Smooth muscle cell (in vitro differentiated cells): ENCODE data around the gene NCSTN. TPM values are rescaled to one million over a fixed set of nuclear protein-coding genes. Genes with fewer than 3 reads are reported as not detected.

Experiments used
- DNase-seq: peaks from one replicate; lab custom pipeline; 2025; ENCODE audit not compliant: unreplicated experiment; lab: John Stamatoyannopoulos, UW
- H2AFZ ChIP-seq: fragments of 200-600 bp; sonication (generic); 2 replicates; pipeline ENCODE4 v1.6.0; 2016; ENCODE audit warnings: antibody characterized with exemption, low read depth, mild to moderate bottlenecking
- H3F3A ChIP-seq: fragments of 200-600 bp; sonication (generic); 2 replicates; pipeline ENCODE4 v1.6.0; 2017; ENCODE audit warnings: antibody characterized with exemption, low read depth
- H3K27ac ChIP-seq: fragments of 200-600 bp; sonication (generic); 2 replicates; pipeline ENCODE4 v1.5.1; 2016; ENCODE audit warnings: low read depth, mild to moderate bottlenecking
- H3K27me3 ChIP-seq: fragments of 200-600 bp; sonication (generic); 2 replicates; pipeline ENCODE4 v1.6.1; 2016; ENCODE audit warnings: low read depth, mild to moderate bottlenecking
- H3K36me3 ChIP-seq: fragments of 200-600 bp; sonication (generic); 2 replicates; pipeline ENCODE4 v1.5.1; 2016; ENCODE audit warnings: low read depth
- H3K4me1 ChIP-seq: fragments of 200-600 bp; sonication (generic); 2 replicates; pipeline ENCODE4 v1.5.1; 2016; ENCODE audit warnings: low read depth
- H3K4me2 ChIP-seq: fragments of 200-600 bp; sonication (generic); 2 replicates; pipeline ENCODE4 v1.6.0; 2016; ENCODE audit warnings: mild to moderate bottlenecking
- H3K4me3 ChIP-seq: fragments of 200-600 bp; sonication (generic); 2 replicates; pipeline ENCODE4 v1.5.1; 2016; ENCODE audit warnings: mild to moderate bottlenecking
- H3K79me2 ChIP-seq: fragments of 200-600 bp; sonication (generic); 2 replicates; pipeline ENCODE4 v1.6.0; 2016; ENCODE audit warnings: low read depth, mild to moderate bottlenecking
- H3K9ac ChIP-seq: fragments of 200-600 bp; sonication (generic); 2 replicates; pipeline ENCODE4 v1.6.0; 2016; ENCODE audit warnings: low read depth
- H3K9me3 ChIP-seq: fragments of 200-600 bp; sonication (generic); replicated peaks from 2 replicates; pipeline ENCODE4 v1.5.1; 2016; ENCODE audit warnings: low read depth
- H4K20me1 ChIP-seq: fragments of 200-600 bp; sonication (generic); 2 replicates; pipeline ENCODE4 v1.6.0; 2016; ENCODE audit warnings: low read depth
- WGBS: methylation state at CpG from one replicate; pipeline ENCODE4 v1.1.7; 2016; ENCODE audit warnings: low lambda C conversion rate; 5-methylcytosine and 5-hydroxymethylcytosine counted together
- polyA plus RNA-seq: library from polyadenylated mRNA; unstranded; fragments of >200 nt; fragmentation: Nextera tagmentation; extraction: Ambion mirVana; gene quantifications from 2 replicates; pipeline ENCODE4 v1.2.1, GENCODE V29; 2016
- total RNA-seq: library from RNA; depleted of rRNA; stranded (reverse); fragments of >200 nt; gene quantifications from 2 replicates; pipeline ENCODE4 v1.2.3, GENCODE V29; 2014
- TF ChIP-seq, protein P1 (sequence below): fragments of 200-600 bp; sonication (generic); IDR thresholded peaks from 2 replicates; pipeline ENCODE4 v1.5.1; 2017; ENCODE audit warnings: borderline replicate concordance, mild to moderate bottlenecking, antibody characterized with exemption; ENCODE audit not compliant: insufficient read depth, poor library complexity, severe bottlenecking

The NCSTN gene
- total and polyA plus RNA-seq, 2 experiments from 2014 or later = 73.4 to 81.4 TPM

DNA sequence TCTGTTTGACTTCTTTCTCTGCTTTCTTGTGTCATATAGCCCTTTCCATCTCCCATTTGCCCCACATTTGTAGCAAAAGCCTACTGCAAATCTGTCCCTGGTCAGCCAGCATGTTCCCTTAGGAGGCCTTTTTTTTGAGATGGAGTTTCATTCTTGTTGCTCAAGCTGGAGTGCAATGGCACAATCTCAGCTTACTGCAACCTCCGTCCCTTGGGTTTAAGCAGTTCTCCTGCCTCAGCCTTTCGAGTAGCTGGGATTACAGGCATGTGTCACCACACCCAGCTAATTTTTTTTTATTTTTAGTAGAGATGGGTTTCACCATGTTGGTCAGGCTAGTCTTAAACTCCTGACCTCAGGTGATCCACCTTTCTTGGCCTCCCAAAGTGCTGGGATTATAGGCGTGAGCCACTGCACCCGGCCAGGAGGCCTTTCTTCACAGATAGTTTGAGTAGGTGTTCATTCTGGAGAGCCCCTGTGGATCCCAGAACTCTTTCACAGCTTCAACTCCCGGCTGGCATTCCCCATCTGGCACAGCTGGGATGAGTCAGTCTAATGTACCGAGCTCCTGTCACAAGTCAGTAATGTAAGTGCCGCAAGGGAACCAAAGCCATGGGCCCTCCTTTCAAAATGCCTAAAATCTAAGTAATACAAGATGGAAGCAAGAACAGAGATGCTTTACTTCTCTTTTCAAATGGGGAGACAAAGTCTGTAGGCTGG is 14.3 kb downstream of the NCSTN start:
- no peak overlapping the region for H3K4me3 ChIP-seq
- H3K9me3 ChIP-seq = no peaks in the 10 kb centered on the region
- H4K20me1 ChIP-seq = no peaks in the 10 kb centered on the region
- H3K4me2 ChIP-seq = no peak overlapping the region
- no peak overlapping the region for H3K27ac ChIP-seq
- H3K79me2 ChIP-seq = no peaks in the 10 kb centered on the region
- no peaks in the 10 kb centered on the region for H3K27me3 ChIP-seq
- TF ChIP-seq, protein P1, sequence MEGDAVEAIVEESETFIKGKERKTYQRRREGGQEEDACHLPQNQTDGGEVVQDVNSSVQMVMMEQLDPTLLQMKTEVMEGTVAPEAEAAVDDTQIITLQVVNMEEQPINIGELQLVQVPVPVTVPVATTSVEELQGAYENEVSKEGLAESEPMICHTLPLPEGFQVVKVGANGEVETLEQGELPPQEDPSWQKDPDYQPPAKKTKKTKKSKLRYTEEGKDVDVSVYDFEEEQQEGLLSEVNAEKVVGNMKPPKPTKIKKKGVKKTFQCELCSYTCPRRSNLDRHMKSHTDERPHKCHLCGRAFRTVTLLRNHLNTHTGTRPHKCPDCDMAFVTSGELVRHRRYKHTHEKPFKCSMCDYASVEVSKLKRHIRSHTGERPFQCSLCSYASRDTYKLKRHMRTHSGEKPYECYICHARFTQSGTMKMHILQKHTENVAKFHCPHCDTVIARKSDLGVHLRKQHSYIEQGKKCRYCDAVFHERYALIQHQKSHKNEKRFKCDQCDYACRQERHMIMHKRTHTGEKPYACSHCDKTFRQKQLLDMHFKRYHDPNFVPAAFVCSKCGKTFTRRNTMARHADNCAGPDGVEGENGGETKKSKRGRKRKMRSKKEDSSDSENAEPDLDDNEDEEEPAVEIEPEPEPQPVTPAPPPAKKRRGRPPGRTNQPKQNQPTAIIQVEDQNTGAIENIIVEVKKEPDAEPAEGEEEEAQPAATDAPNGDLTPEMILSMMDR = no peak
- DNase-seq = no peak
- no peak overlapping the region for H2AFZ ChIP-seq
- H3F3A ChIP-seq = no peaks in the 10 kb centered on the region
- WGBS = 88% methylated on average over 7 of the region's 7 CpGs
- H3K9ac ChIP-seq = no peak overlapping the region
- H3K4me1 ChIP-seq = peaks cover 7% of the 10 kb centered on the region
- H3K36me3 ChIP-seq = peaks cover 5% of the 10 kb centered on the region

DNA sequence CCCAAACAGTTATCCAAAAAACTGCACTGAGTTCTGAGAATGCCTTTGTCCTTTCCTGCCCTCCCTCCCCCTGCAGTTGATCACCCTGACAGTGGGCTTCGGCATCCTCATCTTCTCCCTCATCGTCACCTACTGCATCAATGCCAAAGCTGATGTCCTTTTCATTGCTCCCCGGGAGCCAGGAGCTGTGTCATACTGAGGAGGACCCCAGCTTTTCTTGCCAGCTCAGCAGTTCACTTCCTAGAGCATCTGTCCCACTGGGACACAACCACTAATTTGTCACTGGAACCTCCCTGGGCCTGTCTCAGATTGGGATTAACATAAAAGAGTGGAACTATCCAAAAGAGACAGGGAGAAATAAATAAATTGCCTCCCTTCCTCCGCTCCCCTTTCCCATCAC is 14.9 kb downstream of the NCSTN start:
- Histone ChIP-seq H3K4me2 (no peak overlapping the region), H2AFZ (no peak overlapping the region), H3K9me3 (no peaks in the 10 kb centered on the region), H3K27ac (no peak overlapping the region), H3K9ac (no peak overlapping the region), H4K20me1 (no peaks in the 10 kb centered on the region), H3K27me3 (no peaks in the 10 kb centered on the region), H3F3A (no peaks in the 10 kb centered on the region), H3K36me3 (peaks cover 5% of the 10 kb centered on the region), H3K4me1 (peaks cover 13% of the 10 kb centered on the region), H3K79me2 (no peaks in the 10 kb centered on the region), H3K4me3 (no peak overlapping the region)
- TF ChIP-seq, protein P1 = no peak
- 98% methylated on average over 4 of the region's 4 CpGs for WGBS
- no peak for DNase-seq

DNA sequence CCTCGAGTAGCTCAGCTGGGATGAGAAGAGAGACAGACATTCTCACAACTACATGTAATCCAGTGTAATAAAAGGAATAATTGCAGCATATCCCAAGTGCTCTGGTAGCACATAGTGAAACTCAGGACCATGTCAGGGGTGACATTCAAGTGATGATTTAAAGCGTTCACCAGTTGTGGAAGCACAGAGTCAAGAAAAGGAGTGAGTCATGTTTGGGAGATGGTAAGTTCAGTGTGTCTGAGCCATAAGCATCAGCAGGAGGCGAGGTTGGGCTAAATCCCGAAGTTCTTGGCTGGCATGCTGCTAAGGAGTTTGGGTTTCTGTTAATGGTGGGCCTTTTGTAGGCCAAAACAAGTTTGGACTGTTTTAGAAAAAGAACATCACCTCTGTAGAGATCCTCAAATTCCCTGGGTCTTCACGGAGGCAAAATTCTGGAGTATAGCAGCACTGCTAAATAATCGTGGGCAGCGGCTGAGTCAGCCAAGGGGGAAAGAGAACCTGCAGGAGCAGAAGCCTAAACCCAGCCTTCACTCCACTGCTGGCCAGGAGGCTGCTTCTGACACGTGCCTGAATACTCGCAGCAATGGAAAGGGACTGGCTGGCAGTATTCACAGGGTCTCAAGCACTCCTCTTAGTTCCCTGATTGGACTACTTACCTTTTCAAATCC is 16.5 kb downstream of the NCSTN start:
- Histone ChIP-seq H3K9ac (no peak overlapping the region), H3K4me3 (no peak overlapping the region), H4K20me1 (no peaks in the 10 kb centered on the region), H3K9me3 (no peaks in the 10 kb centered on the region), H2AFZ (no peak overlapping the region), H3K79me2 (no peaks in the 10 kb centered on the region), H3K4me1 (peaks cover 16% of the 10 kb centered on the region), H3K27me3 (no peaks in the 10 kb centered on the region), H3K36me3 (peaks cover 5% of the 10 kb centered on the region), H3K4me2 (no peak overlapping the region), H3K27ac (no peak overlapping the region), H3F3A (no peaks in the 10 kb centered on the region)
- 83% methylated on average over 9 of the region's 9 CpGs for WGBS
- TF ChIP-seq, protein P1 = no peak
- DNase-seq = no peak
